ENCODE measurements around the gene MVB12B. TPM values are rescaled to one million over a fixed set of nuclear protein-coding genes. Genes with fewer than 3 reads are reported as not detected.

MVB12B gene
- total RNA-seq, 2 donors from 2014 or later = 18.6 to 19.7 TPM

DNA sequence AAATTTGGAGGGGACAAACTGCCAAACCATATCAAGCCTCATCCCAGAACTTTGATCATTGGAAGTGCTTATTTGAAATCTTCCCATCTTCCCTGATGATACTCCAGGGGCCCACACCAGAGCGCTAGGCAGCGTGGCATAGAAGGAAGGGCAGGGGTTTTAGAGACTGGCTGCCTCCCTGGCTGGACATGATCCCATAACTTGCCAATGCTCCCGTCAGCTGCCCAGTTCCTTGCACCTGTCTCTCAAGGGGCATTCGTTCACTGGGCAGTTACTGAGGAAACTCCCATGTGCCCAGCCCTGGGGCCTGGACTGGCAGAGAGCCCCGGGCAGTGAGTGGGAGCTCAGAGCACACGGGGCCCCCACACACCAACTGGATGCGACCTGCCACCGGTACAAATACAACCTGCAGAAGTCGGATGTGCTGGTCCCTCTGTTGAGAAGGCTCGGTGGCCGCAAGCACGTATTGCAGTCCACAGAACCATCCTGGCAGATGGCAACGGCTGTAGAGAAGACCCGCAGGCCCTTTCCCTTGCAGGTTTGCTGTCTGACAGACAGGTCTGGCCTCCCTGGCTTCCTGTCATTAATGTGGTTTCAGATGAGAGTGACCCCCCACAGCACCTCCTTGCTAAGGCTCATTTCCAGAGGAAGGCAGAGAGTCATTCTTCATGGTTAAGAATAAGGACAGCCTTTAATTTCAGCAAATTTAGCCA, 122.4 kb downstream of the MVB12B start:
- Mint-ChIP-seq H3K4me3 (no peak overlapping the region), H3K4me1 (peaks cover 14% of the 10 kb centered on the region), H3K27ac (no peak overlapping the region), H3K9me3 (no peaks in the 10 kb centered on the region), H3K36me3 (ENCODE audit: low read depth) (peaks cover 2% of the 10 kb centered on the region), H3K27me3 (ENCODE audit: insufficient read depth) (no peaks in the 10 kb centered on the region)
- Histone ChIP-seq H3K27me3 (ENCODE audit: control insufficient read depth, insufficient read depth, low read length, poor library complexity, severe bottlenecking) (no peaks in the 10 kb centered on the region), H3K4me1 (ENCODE audit: control insufficient read depth, insufficient read depth, low read length) (no peaks in the 10 kb centered on the region), H3K27ac (ENCODE audit: low read depth, low read length) (no peak overlapping the region), H3K9ac (ENCODE audit: extremely low read depth, low read length, poor library complexity, severe bottlenecking) (no peak overlapping the region), H3K9me3 (ENCODE audit: control insufficient read depth, low read length) (no peaks in the 10 kb centered on the region), H3K36me3 (ENCODE audit: control insufficient read depth, insufficient read depth, low read length) (no peaks in the 10 kb centered on the region), H3K4me3 (ENCODE audit: low read length) (no peak overlapping the region)
- TF ChIP-seq, protein P1, sequence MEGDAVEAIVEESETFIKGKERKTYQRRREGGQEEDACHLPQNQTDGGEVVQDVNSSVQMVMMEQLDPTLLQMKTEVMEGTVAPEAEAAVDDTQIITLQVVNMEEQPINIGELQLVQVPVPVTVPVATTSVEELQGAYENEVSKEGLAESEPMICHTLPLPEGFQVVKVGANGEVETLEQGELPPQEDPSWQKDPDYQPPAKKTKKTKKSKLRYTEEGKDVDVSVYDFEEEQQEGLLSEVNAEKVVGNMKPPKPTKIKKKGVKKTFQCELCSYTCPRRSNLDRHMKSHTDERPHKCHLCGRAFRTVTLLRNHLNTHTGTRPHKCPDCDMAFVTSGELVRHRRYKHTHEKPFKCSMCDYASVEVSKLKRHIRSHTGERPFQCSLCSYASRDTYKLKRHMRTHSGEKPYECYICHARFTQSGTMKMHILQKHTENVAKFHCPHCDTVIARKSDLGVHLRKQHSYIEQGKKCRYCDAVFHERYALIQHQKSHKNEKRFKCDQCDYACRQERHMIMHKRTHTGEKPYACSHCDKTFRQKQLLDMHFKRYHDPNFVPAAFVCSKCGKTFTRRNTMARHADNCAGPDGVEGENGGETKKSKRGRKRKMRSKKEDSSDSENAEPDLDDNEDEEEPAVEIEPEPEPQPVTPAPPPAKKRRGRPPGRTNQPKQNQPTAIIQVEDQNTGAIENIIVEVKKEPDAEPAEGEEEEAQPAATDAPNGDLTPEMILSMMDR (conservative IDR thresholded peaks at IDR 0.05) = peak; percentile 26
- WGBS, 2 experiments (ENCODE audit: insufficient coverage in 1 of 2, insufficient read length in 1 of 2) = 89 to 90% methylated on average over 12 to 14 of the region's 14 CpGs
- DNase-seq = no peak

DNA sequence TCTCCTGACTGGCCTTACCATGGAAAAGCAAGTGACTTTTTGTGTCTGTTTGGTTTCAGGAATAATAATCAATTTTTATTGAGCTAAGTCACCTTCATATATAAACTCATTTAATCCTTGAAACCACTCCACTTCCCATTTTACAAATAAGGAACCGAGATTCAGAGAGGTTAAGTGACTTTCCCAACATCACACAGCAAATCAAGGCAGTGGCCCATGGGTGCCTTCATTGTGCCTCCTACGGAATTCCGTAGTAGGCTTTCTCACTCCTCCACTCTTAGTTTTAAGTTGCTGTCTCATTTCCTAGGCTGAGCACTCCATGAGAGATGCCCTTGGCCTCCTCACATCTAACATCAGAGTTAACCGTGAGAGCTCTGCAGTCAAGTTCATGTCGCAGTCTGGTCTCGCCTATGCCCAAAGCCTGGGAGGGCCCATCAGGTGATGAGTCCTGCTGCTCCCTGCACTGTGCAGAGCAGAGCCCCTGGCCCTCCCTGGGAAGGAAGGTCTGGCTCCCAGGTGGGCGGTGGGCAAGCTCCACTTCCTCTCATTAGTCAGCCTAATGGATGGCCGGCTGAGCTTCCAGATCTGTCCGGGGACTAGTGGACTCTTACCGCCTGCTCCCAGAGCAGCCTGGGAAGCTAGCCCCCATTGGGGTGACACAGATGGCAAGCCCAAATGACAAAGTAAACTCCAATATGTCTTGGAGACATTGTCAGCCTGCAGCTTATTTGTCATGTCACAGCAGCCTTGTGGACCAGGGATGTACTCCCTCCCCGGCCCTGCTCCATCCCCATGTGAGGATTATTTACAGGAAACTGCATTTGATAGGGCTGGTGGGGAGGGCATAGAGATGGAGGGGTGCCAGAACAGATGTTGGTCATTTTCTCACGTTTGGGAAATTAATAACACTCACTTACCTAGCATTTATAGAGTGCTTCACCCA, 123.4 kb downstream of the MVB12B start:
- Mint-ChIP-seq H3K9me3 (no peaks in the 10 kb centered on the region), H3K27ac (no peak overlapping the region), H3K36me3 (ENCODE audit: low read depth) (peaks cover 8% of the 10 kb centered on the region), H3K4me1 (peaks cover 20% of the 10 kb centered on the region), H3K27me3 (ENCODE audit: insufficient read depth) (no peaks in the 10 kb centered on the region), H3K4me3 (no peak overlapping the region)
- TF ChIP-seq, protein P1 (conservative IDR thresholded peaks at IDR 0.05) = no peak
- WGBS, 2 experiments (ENCODE audit: insufficient coverage in 1 of 2, insufficient read length in 1 of 2) = 94 to 96% methylated on average over 11 to 12 of the region's 12 CpGs
- Histone ChIP-seq H3K4me3 (ENCODE audit: low read length) (no peak overlapping the region), H3K9ac (ENCODE audit: extremely low read depth, low read length, poor library complexity, severe bottlenecking) (no peak overlapping the region), H3K27me3 (ENCODE audit: control insufficient read depth, insufficient read depth, low read length, poor library complexity, severe bottlenecking) (no peaks in the 10 kb centered on the region), H3K9me3 (ENCODE audit: control insufficient read depth, low read length) (no peaks in the 10 kb centered on the region), H3K27ac (ENCODE audit: low read depth, low read length) (peak overlapping the region; percentile 57), H3K4me1 (ENCODE audit: control insufficient read depth, insufficient read depth, low read length) (peaks cover 3% of the 10 kb centered on the region), H3K36me3 (ENCODE audit: control insufficient read depth, insufficient read depth, low read length) (no peaks in the 10 kb centered on the region)
- DNase-seq = no peak

DNA sequence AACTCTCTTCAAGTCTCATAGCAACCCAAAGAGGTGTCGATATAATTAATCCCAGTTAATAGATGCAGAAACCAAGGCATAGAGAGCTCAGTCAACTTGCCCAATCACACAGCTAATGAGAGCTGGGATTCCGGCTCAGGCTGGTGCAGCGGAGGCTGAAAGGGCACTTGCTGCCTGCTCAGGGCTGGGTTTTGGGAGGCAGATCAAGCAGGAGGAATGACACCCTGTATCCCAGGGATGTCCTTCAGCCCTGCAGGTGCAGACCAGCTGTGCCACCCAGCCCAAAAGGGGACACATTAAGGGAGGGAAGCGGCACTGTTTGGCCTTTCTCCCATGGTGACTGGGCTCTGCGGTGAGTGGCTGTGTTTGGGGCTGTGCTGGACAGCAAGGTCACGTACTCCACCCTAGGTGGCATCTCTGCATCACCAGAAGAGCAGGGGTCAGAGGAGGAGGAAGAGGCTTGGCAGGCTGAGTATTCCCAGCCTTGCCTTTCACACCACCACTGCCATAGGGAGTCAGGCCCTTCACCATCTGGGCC, 124.1 kb downstream of the MVB12B start:
- Mint-ChIP-seq H3K4me3 (no peak overlapping the region), H3K27me3 (ENCODE audit: insufficient read depth) (no peaks in the 10 kb centered on the region), H3K4me1 (peaks cover 20% of the 10 kb centered on the region), H3K27ac (no peak overlapping the region), H3K9me3 (no peaks in the 10 kb centered on the region), H3K36me3 (ENCODE audit: low read depth) (peaks cover 8% of the 10 kb centered on the region)
- Histone ChIP-seq H3K9me3 (ENCODE audit: control insufficient read depth, low read length) (no peaks in the 10 kb centered on the region), H3K36me3 (ENCODE audit: control insufficient read depth, insufficient read depth, low read length) (no peaks in the 10 kb centered on the region), H3K27ac (ENCODE audit: low read depth, low read length) (peak overlapping the region; percentile 57), H3K27me3 (ENCODE audit: control insufficient read depth, insufficient read depth, low read length, poor library complexity, severe bottlenecking) (no peaks in the 10 kb centered on the region), H3K4me3 (ENCODE audit: low read length) (no peak overlapping the region), H3K4me1 (ENCODE audit: control insufficient read depth, insufficient read depth, low read length) (peaks cover 3% of the 10 kb centered on the region), H3K9ac (ENCODE audit: extremely low read depth, low read length, poor library complexity, severe bottlenecking) (no peak overlapping the region)
- TF ChIP-seq, protein P1 (conservative IDR thresholded peaks at IDR 0.05) = no peak
- 93 to 100% methylated on average over 4 to 6 of the region's 6 CpGs for WGBS, 2 experiments (ENCODE audit: insufficient coverage in 1 of 2, insufficient read length in 1 of 2)
- DNase-seq = no peak

All from endodermal cell (in vitro differentiated cells).